ENCODE data around the gene VOPP1.

- TF ChIP-seq CTCF (IDR thresholded peaks at IDR 0.05) (no peak), POLR2A (IDR thresholded peaks at IDR 0.05) (no peak)
These were observed 40.8 kb downstream of the VOPP1 start for GRCh38 chr7:55531536-55531935.

Data from ovary (tissue), 3 donors.